Activated naive CD4-positive, alpha-beta T cell treated with anti-CD3 and anti-CD28 coated beads, Interleukin-2, amount 50 U/mL, for 72 hours (primary cell): Measurements from ENCODE around the gene EHD3. TPM values are rescaled to one million over a fixed set of nuclear protein-coding genes. Genes with fewer than 3 reads are reported as not detected.

Source experiments
- ATAC-seq, 2 donors: fragments of 150-1000 bp; cut with Tn5 transposase; 2 replicates each; pipeline ENCODE4 v1.10.0; 2021; ENCODE audit warnings: mild to moderate bottlenecking in 2 of 2, moderate library complexity in 2 of 2
- DNase-seq, 2 donors: peaks; one replicate each; pipeline ENCODE4 v3.0.0; 2021 to 2022; ENCODE audit warnings: low spot score in 2 of 2
- H3K27ac Mint-ChIP-seq, 2 donors: one replicate each; pipeline ENCODE4 v1.8.0; 2022; ENCODE audit warnings: mild to moderate bottlenecking in 2 of 2, mixed read lengths in 2 of 2
- H3K36me3 Mint-ChIP-seq, 2 donors: one replicate each; pipeline ENCODE4 v1.8.0; 2022; ENCODE audit warnings: mixed read lengths in 2 of 2
- H3K9me3 Mint-ChIP-seq, 2 donors: one replicate each; pipeline ENCODE4 v1.8.0; 2022; ENCODE audit warnings: mixed read lengths in 2 of 2
- total RNA-seq, 2 donors: library from RNA; stranded (reverse); gene quantifications; one replicate each; pipeline ENCODE4 v1.2.3, GENCODE V29; 2022

EHD3 gene
- total RNA-seq, 2 donors from 2014 or later = 0.48 to 1.9 TPM

DNA sequence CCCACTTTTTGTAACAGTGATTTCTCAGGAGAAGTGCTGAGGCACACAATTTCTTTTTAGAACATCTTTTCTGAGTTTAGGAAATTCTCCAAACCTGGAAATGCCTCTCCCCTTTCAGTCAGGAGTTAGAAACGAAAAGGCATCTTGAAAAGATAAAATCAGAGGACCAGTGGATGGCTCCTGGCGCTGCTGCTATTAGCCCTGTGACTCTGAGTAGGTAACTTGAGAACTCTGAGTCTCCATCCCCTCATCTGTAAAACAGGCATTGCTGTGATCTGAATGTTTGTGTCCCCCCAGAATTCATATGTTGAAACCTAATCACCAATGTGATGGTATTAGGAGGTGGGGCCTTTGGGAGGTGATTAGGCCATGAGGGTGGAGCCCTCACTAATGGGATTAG is 50.2 kb downstream of the EHD3 start:
- no peak overlapping the region for H3K27ac Mint-ChIP-seq
- DNase-seq = no peak
- H3K9me3 Mint-ChIP-seq = peaks cover 0 to 4% of the 10 kb centered on the region in 2 donors
- no peak for ATAC-seq
- no peaks in the 10 kb centered on the region for H3K36me3 Mint-ChIP-seq

GRCh38 chr2:31286230-31286629 is 52.3 kb downstream of the EHD3 start:
- no peak for ATAC-seq
- no peak for DNase-seq
- Mint-ChIP-seq H3K9me3 (peaks cover 0 to 4% of the 10 kb centered on the region in 2 donors), H3K36me3 (no peaks in the 10 kb centered on the region), H3K27ac (no peak overlapping the region)

DNA sequence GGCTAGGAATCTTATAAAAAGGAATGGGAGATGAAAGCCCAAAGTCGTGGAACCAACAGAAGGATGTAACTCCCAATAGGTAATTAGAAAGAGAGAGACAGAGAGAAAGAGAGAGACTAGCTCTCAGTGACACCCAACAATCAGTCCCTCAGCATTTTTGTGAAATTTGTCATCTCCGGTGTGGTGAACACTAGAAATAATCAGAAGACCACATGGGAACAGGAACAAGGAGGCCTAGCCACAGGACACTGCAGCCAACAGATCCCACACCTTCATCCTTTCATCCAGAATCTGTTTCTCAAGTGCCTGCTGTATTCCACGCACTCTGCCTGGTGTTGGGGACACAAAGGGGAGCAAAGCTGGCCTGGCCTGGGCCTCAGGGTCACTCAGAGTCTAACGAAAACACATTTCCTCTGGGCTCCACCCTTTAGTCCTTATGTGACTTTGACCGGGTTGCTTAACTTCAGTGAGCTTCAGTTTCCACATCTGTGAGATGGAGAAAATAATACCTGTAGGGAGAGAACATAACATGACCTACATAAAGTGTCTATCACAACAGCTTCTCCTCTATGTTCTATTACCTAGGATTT is 53.1 kb downstream of the EHD3 start:
- H3K36me3 Mint-ChIP-seq = no peaks in the 10 kb centered on the region
- ATAC-seq = no peak
- no peak for DNase-seq
- no peak overlapping the region for H3K27ac Mint-ChIP-seq
- H3K9me3 Mint-ChIP-seq = no peaks in the 10 kb centered on the region

GRCh38 chr2:31287654-31288053 is 53.7 kb downstream of the EHD3 start:
- ATAC-seq = no peak
- DNase-seq = no peak
- H3K9me3 Mint-ChIP-seq = no peaks in the 10 kb centered on the region
- H3K36me3 Mint-ChIP-seq = no peaks in the 10 kb centered on the region
- H3K27ac Mint-ChIP-seq = no peak overlapping the region

- H3K9me3 Mint-ChIP-seq = no peaks in the 10 kb centered on the region
- DNase-seq = no peak
- no peaks in the 10 kb centered on the region for H3K36me3 Mint-ChIP-seq
- ATAC-seq = peak in 1 of 2 donors; percentile 20
- no peak overlapping the region for H3K27ac Mint-ChIP-seq
Measured at GRCh38 chr2:31294196-31294595, 60.2 kb downstream of the EHD3 start.

- H3K36me3 Mint-ChIP-seq = no peaks in the 10 kb centered on the region
- ATAC-seq (no peak), DNase-seq (no peak)
- no peak overlapping the region for H3K27ac Mint-ChIP-seq
- no peaks in the 10 kb centered on the region for H3K9me3 Mint-ChIP-seq
Measured at GRCh38 chr2:31296641-31297287, 62.8 kb downstream of the EHD3 start.

- Mint-ChIP-seq H3K27ac (peak overlapping the region in 1 of 2 donors; percentile 59), H3K36me3 (no peaks in the 10 kb centered on the region), H3K9me3 (no peaks in the 10 kb centered on the region)
- DNase-seq = no peak
- ATAC-seq = peak; percentile 92 to 98
Measured at GRCh38 chr2:31297751-31298150, 63.8 kb downstream of the EHD3 start.

DNA sequence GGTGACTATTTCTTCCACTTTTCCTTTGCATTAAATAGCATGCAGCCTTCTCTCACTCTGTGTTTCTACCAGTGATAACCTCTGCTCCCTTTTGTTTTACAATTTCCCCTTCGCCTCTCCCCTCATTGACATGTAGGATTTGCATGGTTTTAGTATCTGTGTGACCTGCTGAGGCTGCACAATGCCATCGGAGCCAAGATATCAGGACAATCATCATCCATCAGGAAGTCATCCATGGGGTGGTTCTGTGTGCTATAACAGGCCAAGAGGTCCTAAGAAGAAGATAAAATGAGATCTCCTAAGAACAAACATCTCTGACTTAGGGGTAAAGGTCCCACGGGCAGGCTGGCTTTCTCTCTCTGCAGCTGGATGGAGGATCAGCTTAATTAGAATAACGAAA is 65.6 kb downstream of the EHD3 start:
- no peak for DNase-seq
- H3K36me3 Mint-ChIP-seq = no peaks in the 10 kb centered on the region
- H3K9me3 Mint-ChIP-seq = no peaks in the 10 kb centered on the region
- no peak overlapping the region for H3K27ac Mint-ChIP-seq
- ATAC-seq = no peak

- H3K9me3 Mint-ChIP-seq = no peaks in the 10 kb centered on the region
- DNase-seq = no peak
- no peak for ATAC-seq
- no peak overlapping the region for H3K27ac Mint-ChIP-seq
- H3K36me3 Mint-ChIP-seq = no peaks in the 10 kb centered on the region
Measured at GRCh38 chr2:31300309-31300708, 66.4 kb downstream of the EHD3 start.

- no peak for ATAC-seq
- H3K36me3 Mint-ChIP-seq = no peaks in the 10 kb centered on the region
- no peak overlapping the region for H3K27ac Mint-ChIP-seq
- no peak for DNase-seq
- H3K9me3 Mint-ChIP-seq = peaks cover 0 to under 1% of the 10 kb centered on the region in 2 donors
Measured at GRCh38 chr2:31302940-31303563, 69.1 kb downstream of the EHD3 start.

- peaks cover 4 to 6% of the 10 kb centered on the region in 2 donors for H3K9me3 Mint-ChIP-seq
- DNase-seq = no peak
- peaks cover 0 to 5% of the 10 kb centered on the region in 2 donors for H3K36me3 Mint-ChIP-seq
- no peak overlapping the region for H3K27ac Mint-ChIP-seq
- no peak for ATAC-seq
Measured at GRCh38 chr2:31304816-31305215, 70.9 kb downstream of the EHD3 start.

- no peak overlapping the region for H3K27ac Mint-ChIP-seq
- no peak for DNase-seq
- H3K9me3 Mint-ChIP-seq = peaks cover 6 to 13% of the 10 kb centered on the region in 2 donors
- peak in 1 of 2 donors; percentile 48 for ATAC-seq
- H3K36me3 Mint-ChIP-seq = peaks cover 8 to 12% of the 10 kb centered on the region in 2 donors
Measured at GRCh38 chr2:31312898-31313297, 78.9 kb downstream of the EHD3 start.

DNA sequence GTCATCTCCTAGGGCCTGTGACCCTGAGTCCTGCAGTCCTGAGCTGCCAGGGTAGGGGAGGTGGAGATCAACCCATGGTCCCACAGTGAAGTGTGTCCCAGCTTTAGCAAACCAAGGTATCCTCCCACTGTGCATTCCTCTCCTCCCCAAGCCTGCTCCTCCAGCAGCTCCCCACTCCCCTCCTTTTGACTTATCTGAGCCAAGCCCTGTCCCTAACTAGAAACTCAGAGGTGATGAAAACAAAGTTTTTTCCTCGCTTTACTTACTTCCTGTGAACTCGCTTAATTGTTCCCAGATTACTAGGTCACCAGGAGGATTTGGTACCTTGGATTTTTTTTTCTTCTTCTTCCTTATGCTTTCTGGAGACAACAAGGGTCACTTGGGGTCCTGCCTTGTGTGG is 80.8 kb downstream of the EHD3 start:
- peaks cover 6 to 8% of the 10 kb centered on the region in 2 donors for H3K36me3 Mint-ChIP-seq
- H3K9me3 Mint-ChIP-seq = peaks cover 0 to 10% of the 10 kb centered on the region in 2 donors
- DNase-seq = no peak
- no peak for ATAC-seq
- no peak overlapping the region for H3K27ac Mint-ChIP-seq

DNA sequence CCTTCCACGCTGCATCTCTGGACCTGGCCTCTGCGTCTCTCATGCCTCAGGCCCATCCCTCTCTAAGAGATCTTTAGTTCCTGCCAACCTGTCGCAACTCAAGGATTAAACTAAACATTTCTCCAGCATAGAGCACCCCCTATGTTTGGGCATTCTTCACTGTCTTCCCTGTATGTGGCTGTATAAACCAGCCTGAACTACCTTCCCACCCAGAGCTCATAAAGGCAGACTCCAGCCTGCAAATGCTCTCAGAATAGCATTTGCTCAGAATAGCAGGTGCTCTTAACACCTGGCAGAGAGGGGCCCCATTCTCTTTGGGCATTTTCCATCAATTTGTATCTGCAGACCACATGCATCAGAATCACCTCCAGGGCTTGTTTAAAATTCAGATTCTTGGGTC is 83.4 kb downstream of the EHD3 start:
- H3K27ac Mint-ChIP-seq = no peak overlapping the region
- DNase-seq (no peak), ATAC-seq (no peak)
- no peaks in the 10 kb centered on the region for H3K36me3 Mint-ChIP-seq
- H3K9me3 Mint-ChIP-seq = no peaks in the 10 kb centered on the region

DNA sequence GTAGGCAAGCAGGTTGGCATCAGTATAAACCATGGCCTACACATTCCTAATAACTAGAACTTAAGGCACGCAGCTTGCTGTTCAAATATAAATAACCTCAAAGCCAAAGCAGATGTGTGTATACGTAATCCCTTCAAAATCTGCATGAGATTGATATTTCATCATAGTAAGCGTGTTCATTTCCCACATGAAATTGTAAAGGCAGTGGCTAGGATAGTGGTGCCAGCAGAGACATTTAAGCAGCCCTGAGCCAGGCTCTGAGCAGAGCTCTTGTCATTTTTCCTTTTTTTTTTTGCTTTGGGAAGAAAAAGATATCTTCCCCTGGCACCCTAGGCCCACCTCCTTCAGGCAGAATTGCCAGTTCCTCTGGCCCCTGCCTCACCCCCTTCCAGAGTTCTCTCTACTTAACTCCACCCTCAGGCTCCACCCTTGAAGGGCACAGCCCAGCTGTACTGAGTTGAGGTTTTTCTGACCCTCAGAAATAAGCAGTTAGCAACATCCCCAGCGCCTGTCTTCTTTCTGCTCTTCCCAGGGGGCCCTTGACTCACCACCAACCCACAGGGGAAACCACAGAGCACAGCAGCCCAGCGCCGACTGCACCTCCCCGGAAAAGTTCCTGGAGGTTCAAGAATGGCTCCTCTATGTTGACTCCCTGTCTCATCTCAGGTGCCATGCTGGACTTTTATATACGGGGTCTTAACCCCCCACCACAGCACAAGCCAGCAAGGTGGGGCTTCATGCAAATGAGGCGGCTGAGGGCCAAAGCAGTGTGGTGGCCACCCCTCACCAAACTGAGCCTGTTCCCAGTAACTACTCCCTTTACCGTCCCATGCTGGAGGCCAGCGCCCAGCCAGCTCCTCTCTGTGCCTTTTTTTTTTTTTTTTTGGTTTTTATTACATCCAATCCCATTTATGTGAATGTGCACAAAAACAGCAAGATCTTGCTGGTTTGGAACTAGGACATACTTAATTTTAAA is 84.7 kb downstream of the EHD3 start:
- no peaks in the 10 kb centered on the region for H3K36me3 Mint-ChIP-seq
- H3K27ac Mint-ChIP-seq = peak overlapping the region; percentile 17 to 82
- DNase-seq = peak in 1 of 2 donors; percentile 33
- ATAC-seq = peak; percentile 76 to 86
- no peaks in the 10 kb centered on the region for H3K9me3 Mint-ChIP-seq
